HG03060 (cell line): ENCODE measurements around the gene LZTS2.

Source experiments
- ATAC-seq: cut with Tn5 transposase; IDR thresholded peaks from one replicate; pipeline ENCODE4 v1.9.1; 2021; ENCODE audit warnings: low read depth, moderate number of reproducible peaks; ENCODE audit not compliant: unreplicated experiment

The LZTS2 gene

GRCh38 chr10:101012525-101013364 lies 13.1 kb downstream of the LZTS2 start:
- ATAC-seq, result peak; percentile 65

- no peak for ATAC-seq
Observed at GRCh38 chr10:101013365-101013825, 13.8 kb downstream of the LZTS2 start.

GRCh38 chr10:101014230-101014884 lies 14.7 kb downstream of the LZTS2 start:
- no peak for ATAC-seq

- ATAC-seq, result no peak
Observed at GRCh38 chr10:101014966-101015581, 15.5 kb downstream of the LZTS2 start.

GRCh38 chr10:101015582-101015973 lies 16.0 kb downstream of the LZTS2 start:
- no peak for ATAC-seq

- ATAC-seq, result no peak
Observed at GRCh38 chr10:101016814-101017213, 17.2 kb downstream of the LZTS2 start.

GRCh38 chr10:101018118-101018599 lies 18.6 kb downstream of the LZTS2 start:
- no peak for ATAC-seq

- no peak for ATAC-seq
Observed at GRCh38 chr10:101018600-101019439, 19.2 kb downstream of the LZTS2 start.

GRCh38 chr10:101019440-101019703 lies 19.8 kb downstream of the LZTS2 start:
- ATAC-seq, result no peak

- ATAC-seq, result no peak
Observed at GRCh38 chr10:101020427-101021075, 20.9 kb downstream of the LZTS2 start.

- ATAC-seq, result no peak
Observed at GRCh38 chr10:101021239-101021638, 21.6 kb downstream of the LZTS2 start.

GRCh38 chr10:101021692-101022251 lies 22.2 kb downstream of the LZTS2 start:
- no peak for ATAC-seq

- ATAC-seq, result no peak
Observed at GRCh38 chr10:101022967-101023705, 23.5 kb downstream of the LZTS2 start.

- no peak for ATAC-seq
Observed at GRCh38 chr10:101027106-101027720, 27.6 kb downstream of the LZTS2 start.

- ATAC-seq, result no peak
Observed at GRCh38 chr10:101028446-101029337, 29.1 kb downstream of the LZTS2 start.

- ATAC-seq, result no peak
Observed at GRCh38 chr10:101029520-101030295, 30.1 kb downstream of the LZTS2 start.
